T-helper 2 cell treated with Interferon-gamma antibody and Interleukin-4, amounts not matched to agents 100 ng/mL and 5 ng/mL, for 36 hours (primary cell): Measurements from ENCODE around the gene COL27A1. TPM values are rescaled to one million over a fixed set of nuclear protein-coding genes. Genes with fewer than 3 reads are reported as not detected.

Experiments used
- intact Hi-C: fragments of 100-400 bp; cut with micrococcal nuclease; formaldehyde crosslinking; loops from one replicate; pipeline ENCODE4 v1.15.1; 2023
- total RNA-seq: library from RNA; stranded (reverse); gene quantifications from 2 replicates; pipeline ENCODE4 v1.2.3, GENCODE V29; 2022

COL27A1 gene
- total RNA-seq, 1 donor from 2014 or later: 0.50 TPM

DNA sequence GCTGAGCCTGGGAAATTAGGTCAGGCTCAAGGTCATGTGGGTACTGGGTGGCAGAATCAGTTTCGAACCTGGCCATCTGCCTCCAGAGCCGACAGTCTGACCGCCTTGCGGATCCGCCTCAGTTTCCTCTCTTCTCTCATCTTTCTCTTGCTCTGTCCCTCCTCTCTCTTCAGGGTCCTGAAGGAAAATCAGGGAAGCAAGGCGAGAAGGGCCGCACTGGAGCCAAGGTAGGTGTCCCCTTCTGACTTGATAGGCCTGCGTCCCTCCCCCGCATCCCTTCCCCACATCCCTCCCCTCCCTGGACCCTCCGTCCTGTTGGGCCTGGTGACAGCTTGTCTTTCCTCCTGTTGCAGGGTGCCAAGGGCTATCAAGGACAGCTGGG lies 126.8 kb downstream of the COL27A1 start:
- intact Hi-C loops: no loop called here

DNA sequence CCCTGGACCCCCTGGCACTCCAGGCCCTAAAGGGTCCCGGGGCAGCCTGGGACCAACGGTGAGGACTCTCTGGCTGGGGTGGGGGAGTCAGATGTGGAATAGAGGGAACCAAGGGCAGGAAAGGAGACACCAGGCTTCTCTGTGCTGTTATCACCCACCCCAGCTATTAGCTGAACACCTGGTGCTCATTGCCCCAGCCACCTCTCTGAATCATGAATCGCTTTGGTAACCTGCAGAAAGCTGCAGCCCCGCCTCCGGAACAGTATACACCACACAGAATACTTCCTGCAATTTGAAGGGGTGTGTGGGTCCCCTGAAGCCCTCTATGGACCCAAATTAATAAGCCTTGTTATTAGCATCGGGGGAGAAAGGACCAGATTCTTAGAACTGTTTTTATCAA lies 127.2 kb downstream of the COL27A1 start:
- intact Hi-C loops: no loop called here

GRCh38 chr9:114282926-114283325 lies 127.6 kb downstream of the COL27A1 start:
- intact Hi-C loops: no loop called here

GRCh38 chr9:114283551-114284111 lies 128.3 kb downstream of the COL27A1 start:
- intact Hi-C loops: no loop called here

DNA sequence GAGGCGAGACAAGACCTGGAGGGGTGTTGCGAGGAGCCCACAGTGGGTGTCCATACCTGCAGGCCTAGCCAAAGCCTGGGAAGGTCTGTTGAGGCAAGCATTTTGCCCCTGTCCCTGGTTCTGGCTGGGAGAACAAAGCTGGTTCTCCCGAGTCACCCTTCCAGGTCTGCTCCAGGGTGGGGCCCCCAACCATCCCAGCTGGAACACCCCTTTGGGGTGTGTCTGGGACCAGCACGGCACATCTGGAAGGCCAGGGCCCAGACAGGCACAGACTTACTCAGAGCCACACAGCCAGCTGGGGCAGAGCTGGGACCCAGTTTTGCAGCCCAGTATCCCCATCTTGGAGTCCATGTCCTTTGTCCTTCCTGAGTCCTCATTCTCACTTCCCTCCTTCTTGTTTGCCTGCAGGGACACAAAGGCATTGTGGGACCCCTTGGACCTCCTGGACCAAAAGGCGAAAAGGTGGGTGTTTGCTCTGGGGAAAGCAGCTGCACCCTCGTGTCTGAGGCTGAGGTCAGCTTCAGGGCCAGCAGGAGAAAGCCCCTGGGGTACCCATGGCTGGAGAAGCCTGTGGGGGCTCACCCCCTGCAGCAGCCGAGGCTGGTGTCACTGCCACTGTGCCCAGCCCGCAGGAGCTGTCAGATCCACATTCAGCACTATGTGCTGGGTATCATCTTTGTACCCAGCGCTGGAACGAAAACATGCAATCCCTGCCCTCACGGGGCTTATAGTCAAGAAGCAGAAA lies 129.2 kb downstream of the COL27A1 start:
- intact Hi-C loops: no loop called here

DNA sequence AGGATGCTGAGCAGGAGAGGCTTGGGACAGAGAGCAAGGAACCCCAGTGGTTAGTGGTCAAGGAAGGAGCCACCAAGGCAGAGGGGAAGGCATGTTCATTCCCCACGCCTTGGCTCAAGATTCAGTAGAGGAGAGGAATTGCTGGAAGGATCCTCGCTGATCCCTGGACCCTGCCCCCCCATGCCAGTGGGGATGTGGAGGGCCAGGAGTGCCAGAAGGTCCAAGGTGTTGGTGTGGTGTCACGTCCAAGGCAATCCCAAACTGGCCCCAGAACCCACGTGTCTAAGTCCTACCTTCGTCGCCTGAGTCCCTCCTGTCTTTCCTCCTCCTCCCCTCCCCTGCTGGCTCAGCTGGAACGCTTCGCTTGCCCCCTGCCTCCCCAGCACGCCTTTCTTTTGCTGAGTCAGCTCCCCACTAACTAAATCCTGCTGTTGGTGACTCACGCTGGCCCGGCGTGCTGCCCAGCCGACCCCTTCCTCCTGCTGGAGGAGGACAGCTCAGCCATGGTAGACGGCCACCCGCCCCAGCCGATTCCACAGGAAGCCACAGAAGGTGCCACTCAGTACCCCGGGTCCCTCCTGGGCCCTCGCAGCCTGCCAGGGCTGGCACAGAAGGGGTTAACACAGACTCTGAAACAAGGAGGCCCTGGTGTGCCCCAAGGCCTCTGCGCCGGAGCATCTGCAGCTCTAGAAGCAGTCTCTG lies 130.0 kb downstream of the COL27A1 start:
- intact Hi-C loops: no loop called here

GRCh38 chr9:114286146-114286679 lies 130.9 kb downstream of the COL27A1 start:
- intact Hi-C loops: no loop called here

DNA sequence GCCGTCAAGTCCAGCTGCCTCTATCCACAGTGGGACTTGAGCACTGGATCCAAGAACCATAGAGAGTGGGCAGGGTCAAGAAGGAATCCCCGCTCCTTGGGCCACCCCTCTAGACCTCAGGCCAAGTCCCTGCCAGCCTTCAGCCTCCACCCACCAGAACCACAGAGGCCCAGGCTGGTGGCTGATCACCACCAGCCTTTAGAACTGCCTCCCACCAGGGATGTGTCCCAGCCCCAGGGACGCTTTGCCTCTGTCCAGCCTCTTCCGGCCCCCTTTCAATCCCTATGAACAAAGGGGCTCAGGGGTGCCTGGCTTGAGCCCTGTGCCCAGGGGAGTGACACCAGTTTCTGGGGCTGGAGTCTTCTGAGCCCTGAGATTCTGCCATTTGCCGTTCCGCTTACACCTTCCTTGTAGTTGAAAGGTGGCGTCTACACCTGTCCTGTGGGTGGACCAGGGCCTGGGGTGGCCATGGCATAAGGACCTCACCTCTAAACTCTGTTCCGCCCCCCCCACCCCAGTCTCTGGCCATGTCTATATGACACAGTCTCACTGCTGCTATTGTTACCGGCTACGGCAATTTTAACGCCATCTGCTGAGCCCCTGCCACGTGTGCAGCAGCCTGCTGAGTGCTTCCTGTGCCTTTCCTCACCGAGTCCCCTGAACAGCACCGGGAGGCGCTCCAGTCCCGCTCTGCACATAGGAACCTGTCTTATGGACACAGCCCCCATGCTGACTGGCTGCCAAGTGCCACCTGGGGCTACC lies 131.8 kb downstream of the COL27A1 start:
- intact Hi-C loops: no loop called here

- intact Hi-C loops: no loop called here
Observed at GRCh38 chr9:114287763-114288192, 132.4 kb downstream of the COL27A1 start.

GRCh38 chr9:114288193-114289091 lies 133.1 kb downstream of the COL27A1 start:
- intact Hi-C loops: no loop called here

DNA sequence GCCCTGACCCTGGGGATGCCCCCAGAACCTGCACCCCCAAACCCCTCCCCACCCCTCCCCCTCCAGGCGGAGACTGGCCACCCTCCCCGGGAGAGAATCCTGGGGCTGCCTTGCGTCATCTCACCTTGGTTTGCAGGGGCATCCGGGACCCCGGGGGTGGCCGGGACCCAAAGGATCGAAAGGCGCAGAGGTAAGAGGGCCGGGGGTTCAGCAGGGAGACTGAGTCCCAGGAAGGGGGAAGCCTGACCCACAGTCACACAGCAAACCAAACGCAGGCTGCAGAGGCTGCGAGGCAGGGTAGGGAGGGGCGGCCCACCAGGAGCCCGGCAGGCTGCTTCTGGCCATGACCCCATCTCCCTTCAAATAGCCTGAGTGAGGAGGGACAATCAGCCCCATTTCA lies 133.8 kb downstream of the COL27A1 start:
- intact Hi-C loops: no loop called here

GRCh38 chr9:114289571-114290481 lies 134.5 kb downstream of the COL27A1 start:
- intact Hi-C loops: no loop called here

DNA sequence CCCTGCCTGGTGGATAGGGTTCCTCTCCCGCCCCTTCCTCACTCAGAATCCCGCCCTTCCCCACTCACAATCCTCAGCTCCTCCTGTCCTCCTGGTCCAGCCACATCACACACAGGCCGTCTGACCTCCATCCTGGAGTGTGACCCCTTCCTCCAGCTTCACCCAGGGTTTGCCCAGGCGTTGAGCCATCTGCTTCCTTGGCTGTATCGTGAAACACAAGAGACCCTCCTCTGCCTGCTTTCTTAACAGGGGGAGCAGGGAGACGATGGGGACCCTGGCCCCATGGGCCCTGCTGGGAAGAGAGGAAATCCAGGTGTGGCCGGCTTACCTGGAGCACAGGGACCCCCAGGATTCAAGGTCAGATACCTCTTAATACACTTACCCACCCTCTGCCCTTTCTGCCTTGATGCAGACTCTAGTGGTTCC lies 135.2 kb downstream of the COL27A1 start:
- intact Hi-C loops: no loop called here

- intact Hi-C loops: loop anchor here (1.0 kb wide), 3 partner anchors 136 to 209 kb away; partner anchors contain the start of gene COL27A1
Observed at GRCh38 chr9:114291064-114291474, 135.7 kb downstream of the COL27A1 start.

DNA sequence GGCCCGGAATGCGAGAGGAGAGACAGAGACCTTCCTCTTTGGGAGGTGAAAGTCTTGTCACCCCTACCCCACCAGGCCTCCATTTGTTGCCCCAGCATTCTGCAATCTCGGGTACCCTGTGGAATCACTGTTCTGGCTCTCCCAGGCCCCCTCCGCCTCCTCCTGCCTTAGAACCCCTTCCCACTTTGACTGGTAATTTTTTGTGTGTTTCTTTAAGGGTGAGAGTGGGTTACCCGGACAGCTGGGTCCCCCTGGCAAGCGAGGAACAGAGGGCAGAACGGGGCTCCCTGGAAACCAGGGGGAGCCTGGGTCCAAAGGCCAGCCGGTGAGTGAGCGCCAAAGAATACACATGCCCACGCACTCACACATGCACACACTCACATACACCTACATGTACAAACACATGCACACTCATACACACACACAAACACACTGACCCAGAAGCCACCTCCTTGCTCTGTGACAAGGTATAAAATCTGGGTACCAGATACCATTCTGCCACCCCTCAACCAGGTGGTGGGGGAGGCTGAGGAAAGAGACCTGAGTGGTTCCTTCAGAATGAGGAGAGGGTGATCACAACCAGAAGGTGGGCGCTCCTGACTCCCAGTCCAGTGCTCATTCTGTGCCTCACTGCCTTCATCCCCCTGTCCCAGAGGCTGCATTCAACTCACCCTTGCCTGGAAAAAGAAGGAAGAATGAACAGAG lies 136.7 kb downstream of the COL27A1 start:
- intact Hi-C loops: loop anchor here (1.0 kb wide), 3 partner anchors 137 to 210 kb away; partner anchors contain the start of gene COL27A1

GRCh38 chr9:114294664-114295063 lies 139.3 kb downstream of the COL27A1 start:
- intact Hi-C loops: no loop called here

- intact Hi-C loops: no loop called here
Observed at GRCh38 chr9:114296338-114296737, 141.0 kb downstream of the COL27A1 start.

- intact Hi-C loops: no loop called here
Observed at GRCh38 chr9:114299286-114300152, 144.2 kb downstream of the COL27A1 start.
